Measurements from ENCODE around the gene SEMA4G. TPM values are rescaled to one million over a fixed set of nuclear protein-coding genes. Genes with fewer than 3 reads are reported as not detected.

Gene SEMA4G, protein sequence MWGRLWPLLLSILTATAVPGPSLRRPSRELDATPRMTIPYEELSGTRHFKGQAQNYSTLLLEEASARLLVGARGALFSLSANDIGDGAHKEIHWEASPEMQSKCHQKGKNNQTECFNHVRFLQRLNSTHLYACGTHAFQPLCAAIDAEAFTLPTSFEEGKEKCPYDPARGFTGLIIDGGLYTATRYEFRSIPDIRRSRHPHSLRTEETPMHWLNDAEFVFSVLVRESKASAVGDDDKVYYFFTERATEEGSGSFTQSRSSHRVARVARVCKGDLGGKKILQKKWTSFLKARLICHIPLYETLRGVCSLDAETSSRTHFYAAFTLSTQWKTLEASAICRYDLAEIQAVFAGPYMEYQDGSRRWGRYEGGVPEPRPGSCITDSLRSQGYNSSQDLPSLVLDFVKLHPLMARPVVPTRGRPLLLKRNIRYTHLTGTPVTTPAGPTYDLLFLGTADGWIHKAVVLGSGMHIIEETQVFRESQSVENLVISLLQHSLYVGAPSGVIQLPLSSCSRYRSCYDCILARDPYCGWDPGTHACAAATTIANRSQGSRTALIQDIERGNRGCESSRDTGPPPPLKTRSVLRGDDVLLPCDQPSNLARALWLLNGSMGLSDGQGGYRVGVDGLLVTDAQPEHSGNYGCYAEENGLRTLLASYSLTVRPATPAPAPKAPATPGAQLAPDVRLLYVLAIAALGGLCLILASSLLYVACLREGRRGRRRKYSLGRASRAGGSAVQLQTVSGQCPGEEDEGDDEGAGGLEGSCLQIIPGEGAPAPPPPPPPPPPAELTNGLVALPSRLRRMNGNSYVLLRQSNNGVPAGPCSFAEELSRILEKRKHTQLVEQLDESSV
- polyA plus RNA-seq (2011; rRNA removed) = 4.2 and 4.3 TPM in 2 replicates
- polyA minus RNA-seq (2011; rRNA and poly(A)+ RNA removed) = 2.5 and 3.6 TPM in 2 replicates

DNA sequence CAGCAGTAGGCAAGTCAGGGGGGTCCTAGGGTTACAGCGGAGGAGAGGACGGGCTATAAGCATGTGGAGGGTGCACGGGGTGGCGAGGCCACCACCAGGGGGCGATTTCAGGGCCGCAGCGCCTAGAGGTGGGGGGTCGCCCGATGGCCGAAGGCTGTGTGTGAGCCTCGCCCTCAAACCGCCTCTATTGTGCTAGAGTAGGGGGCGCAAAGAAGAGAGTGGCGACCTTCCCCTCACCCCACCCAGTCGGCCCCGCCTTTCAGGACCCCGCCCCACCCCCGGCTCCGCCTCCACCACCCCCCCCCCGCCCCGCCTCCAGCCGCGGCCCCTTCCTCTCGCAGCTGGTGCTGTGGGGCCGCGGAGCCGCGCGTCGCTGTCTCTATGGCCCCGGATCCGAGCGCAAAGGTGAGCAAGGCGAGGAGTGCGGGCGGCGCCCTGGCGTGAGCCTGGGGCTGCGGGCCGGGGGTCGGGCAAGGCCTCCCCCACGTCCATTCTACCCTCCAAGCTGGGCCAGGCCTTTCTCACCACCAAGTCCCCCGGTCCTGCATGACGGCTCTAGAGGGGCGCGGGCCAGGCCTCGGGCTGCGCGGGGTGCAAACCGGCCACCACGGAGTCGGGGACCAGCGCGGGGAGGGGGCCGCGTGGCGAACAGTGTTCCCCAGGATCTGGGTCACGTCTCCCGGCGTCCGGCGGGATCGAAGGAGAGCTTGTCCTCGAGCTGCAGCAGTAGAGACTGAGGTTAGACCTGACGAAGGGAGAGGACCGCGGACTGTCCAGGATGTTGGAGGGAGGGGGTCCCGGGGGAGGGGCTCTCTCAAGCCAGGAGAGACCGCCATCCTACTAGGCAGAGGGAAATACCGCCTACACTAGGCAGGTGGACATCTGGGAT is at the start of gene SEMA4G:
Gene SEMA4G (plus strand): TSS at position 318 of the 889 bp plus-strand sequence. CDS start 3,409 bp downstream, outside the sequence.
- Histone ChIP-seq H3K27me3 (ENCODE audit: control insufficient read depth, insufficient read depth, low read length) (no peaks in the 10 kb centered on the region), H3K36me3 (ENCODE audit: control insufficient read depth, insufficient read depth, low read length) (0 out of 2 replicates have a peak, but pooled peaks cover 2% of the 10 kb centered on the region), H3K4me3 (ENCODE audit: low read depth, low read length) (peak within 1 kb of the TSS; percentile 67)
- TF ChIP-seq, protein P1, sequence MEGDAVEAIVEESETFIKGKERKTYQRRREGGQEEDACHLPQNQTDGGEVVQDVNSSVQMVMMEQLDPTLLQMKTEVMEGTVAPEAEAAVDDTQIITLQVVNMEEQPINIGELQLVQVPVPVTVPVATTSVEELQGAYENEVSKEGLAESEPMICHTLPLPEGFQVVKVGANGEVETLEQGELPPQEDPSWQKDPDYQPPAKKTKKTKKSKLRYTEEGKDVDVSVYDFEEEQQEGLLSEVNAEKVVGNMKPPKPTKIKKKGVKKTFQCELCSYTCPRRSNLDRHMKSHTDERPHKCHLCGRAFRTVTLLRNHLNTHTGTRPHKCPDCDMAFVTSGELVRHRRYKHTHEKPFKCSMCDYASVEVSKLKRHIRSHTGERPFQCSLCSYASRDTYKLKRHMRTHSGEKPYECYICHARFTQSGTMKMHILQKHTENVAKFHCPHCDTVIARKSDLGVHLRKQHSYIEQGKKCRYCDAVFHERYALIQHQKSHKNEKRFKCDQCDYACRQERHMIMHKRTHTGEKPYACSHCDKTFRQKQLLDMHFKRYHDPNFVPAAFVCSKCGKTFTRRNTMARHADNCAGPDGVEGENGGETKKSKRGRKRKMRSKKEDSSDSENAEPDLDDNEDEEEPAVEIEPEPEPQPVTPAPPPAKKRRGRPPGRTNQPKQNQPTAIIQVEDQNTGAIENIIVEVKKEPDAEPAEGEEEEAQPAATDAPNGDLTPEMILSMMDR (IDR thresholded peaks at IDR 0.05; ENCODE audit: insufficient read depth, low read depth, low read length) = peak; percentile 92
- POLR2A ChIA-PET = no interaction called here
- DNase-seq (ENCODE audit: low read depth) = no peak
- CTCF ChIA-PET = interaction anchor here (0.9 to 2.4 kb wide), 12 partner anchors 12 to 47 kb away, joined by 3 to 12 read pairs (median 4); no protein-coding TSS in a partner anchor

- TF ChIP-seq, protein P1 (IDR thresholded peaks at IDR 0.05; ENCODE audit: insufficient read depth, low read depth, low read length) = no peak
- Histone ChIP-seq H3K4me3 (ENCODE audit: low read depth, low read length) (no peak overlapping the region), H3K36me3 (ENCODE audit: control insufficient read depth, insufficient read depth, low read length) (peaks cover 9% of the 10 kb centered on the region), H3K27me3 (ENCODE audit: control insufficient read depth, insufficient read depth, low read length) (no peaks in the 10 kb centered on the region)
- DNase-seq (ENCODE audit: low read depth) = no peak
- ChIA-PET CTCF (interaction anchor here (1.2 to 1.6 kb wide), 2 partner anchors 9 to 11 kb away, joined by 3 to 5 read pairs; no protein-coding TSS in a partner anchor), POLR2A (interaction anchor here (1.4 kb wide), 1 partner anchor 11 kb away, joined by 10 read pairs; the partner anchor contains the start of gene SLF2)
Observed at GRCh38 chr10:100923580-100923979, 45.7 kb upstream of the SEMA4G start.

DNA sequence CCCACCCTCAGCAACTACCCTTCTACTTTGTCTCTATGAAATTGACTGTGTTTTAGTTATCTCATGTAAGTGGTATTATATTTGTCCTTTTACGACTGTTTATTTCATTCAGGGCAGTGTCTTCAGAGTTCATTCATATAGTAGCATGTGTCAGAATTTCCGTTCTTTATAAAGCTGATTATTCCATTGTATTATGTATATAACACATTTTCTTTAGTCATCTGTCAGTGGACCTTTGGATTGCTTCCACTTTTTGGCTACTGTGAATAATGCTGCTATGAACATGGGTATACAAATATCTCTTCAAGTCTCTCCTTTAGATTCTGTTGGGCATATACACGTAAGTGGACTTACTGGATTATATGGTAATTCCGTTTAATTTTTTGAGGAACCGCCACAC is 42.0 kb upstream of the SEMA4G start:
- no peak overlapping the region for H3K4me3 ChIP-seq (ENCODE audit: low read depth, low read length)

DNA sequence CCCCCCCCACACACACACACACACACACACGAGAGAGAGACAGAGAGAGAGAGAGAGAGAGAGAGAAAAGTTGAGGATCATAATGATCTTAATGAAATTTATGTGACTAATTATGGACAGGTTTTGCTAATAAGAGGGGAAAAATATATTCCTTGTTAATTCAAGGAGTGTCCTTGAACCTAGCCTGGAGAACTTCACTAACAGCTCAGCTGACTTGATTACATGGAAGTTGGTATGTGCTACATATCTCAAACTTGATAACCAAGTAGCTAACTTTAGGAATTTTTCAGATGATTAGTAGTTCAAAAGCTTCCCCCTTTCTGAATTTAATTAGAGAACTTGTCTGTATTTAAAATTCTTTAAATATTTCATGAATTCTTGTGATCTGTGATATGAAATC is 41.3 kb upstream of the SEMA4G start:
- ChIA-PET CTCF (no interaction called here), POLR2A (no interaction called here)
- Histone ChIP-seq H3K4me3 (ENCODE audit: low read depth, low read length) (no peak overlapping the region), H3K36me3 (ENCODE audit: control insufficient read depth, insufficient read depth, low read length) (peaks cover 13% of the 10 kb centered on the region), H3K27me3 (ENCODE audit: control insufficient read depth, insufficient read depth, low read length) (no peaks in the 10 kb centered on the region)
- TF ChIP-seq, protein P1 (IDR thresholded peaks at IDR 0.05; ENCODE audit: insufficient read depth, low read depth, low read length) = no peak
- DNase-seq (ENCODE audit: low read depth) = no peak

More for the DNA sequence above, 42.0 kb upstream of the SEMA4G start:
- ChIA-PET POLR2A (no interaction called here), CTCF (no interaction called here)
- TF ChIP-seq, protein P1 (IDR thresholded peaks at IDR 0.05; ENCODE audit: insufficient read depth, low read depth, low read length) = no peak
- H3K36me3 ChIP-seq (ENCODE audit: control insufficient read depth, insufficient read depth, low read length) = peaks cover 10% of the 10 kb centered on the region
- no peak for DNase-seq (ENCODE audit: low read depth)
- H3K27me3 ChIP-seq (ENCODE audit: control insufficient read depth, insufficient read depth, low read length) = no peaks in the 10 kb centered on the region

Data from BJ (cell line).